ENCODE measurements around the gene NFASC. TPM values are rescaled to one million over a fixed set of nuclear protein-coding genes. Genes with fewer than 3 reads are reported as not detected.
A peak's percentile ranks its signal among the peaks of the same experiment; 100 is the strongest.

NFASC gene
- total RNA-seq, 2 experiments from 2014 or later: 0.32 TPM; not detected in 1

DNA sequence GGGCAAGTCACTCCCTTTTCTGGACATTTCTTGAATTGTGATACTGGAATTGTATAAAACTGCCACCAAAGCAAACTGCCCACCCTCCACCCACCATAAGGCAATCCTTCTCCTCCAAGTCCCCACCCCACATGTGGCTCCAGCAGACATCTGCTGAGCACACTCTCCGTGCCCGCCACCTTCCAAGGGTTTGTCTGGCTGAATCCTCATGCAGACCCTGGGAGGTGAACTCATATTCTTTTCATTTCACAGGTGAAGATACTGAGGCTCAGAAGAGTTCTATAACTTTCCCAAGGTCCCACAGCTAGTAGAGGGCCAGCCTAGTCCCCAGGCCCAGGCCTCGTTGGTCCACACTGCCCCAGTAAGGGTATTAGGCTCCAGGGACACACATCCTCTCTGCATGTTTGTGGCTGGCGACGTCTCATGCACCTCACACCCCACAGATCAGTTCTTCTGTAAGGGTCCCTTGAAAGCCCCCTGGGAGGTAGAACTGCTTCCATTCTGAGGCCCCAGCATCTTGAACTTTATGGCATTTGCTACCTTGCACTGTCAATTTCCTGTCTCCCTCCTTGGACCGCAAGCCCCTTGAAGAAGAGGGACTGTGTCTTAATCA is 186.4 kb downstream of the NFASC start:
- CTCF ChIA-PET: no interaction called here
- Mint-ChIP-seq H3K27ac (no peak overlapping the region), H3K4me1 (ENCODE audit: low read depth) (no peaks in the 10 kb centered on the region), H3K36me3 (ENCODE audit: low read depth) (no peaks in the 10 kb centered on the region), H3K4me3 (no peak overlapping the region), H3K9me3 (ENCODE audit: insufficient read depth) (no peaks in the 10 kb centered on the region), H3K27me3 (ENCODE audit: low read depth) (no peaks in the 10 kb centered on the region)
- ATAC-seq: no peak
- DNase-seq: no peak
- POLR2A ChIA-PET: no interaction called here

DNA sequence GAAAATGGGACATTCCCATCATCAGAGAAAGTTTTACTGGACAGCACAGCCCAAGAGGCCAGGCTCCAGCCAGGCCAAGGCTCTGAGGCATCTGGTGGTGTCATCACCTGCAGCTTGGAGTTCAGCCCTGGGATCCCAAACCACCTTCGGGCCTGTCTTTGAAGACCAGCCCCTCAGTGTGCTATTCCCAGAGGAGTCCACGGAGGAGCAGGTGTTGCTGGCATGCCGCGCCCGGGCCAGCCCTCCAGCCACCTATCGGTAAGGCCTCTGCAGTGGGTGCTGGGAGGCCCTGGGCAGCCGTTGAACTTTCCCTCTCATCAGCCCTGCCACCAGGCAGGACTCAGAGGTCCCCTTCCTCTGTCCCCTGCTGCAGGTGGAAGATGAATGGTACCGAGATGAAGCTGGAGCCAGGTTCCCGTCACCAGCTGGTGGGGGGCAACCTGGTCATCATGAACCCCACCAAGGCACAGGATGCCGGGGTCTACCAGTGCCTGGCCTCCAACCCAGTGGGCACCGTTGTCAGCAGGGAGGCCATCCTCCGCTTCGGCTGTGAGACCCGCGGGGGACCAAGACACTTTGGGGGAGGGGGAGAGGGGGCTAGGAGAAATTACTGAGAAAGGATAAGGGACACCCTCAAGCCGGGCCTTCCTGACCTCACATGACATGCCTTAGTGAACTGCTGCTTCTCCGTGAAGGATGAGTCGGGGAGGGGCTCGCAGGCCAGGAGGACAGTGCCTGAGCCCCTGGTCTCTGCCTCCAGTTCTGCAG is 187.3 kb downstream of the NFASC start:
- Mint-ChIP-seq H3K27me3 (ENCODE audit: low read depth) (no peaks in the 10 kb centered on the region), H3K4me1 (ENCODE audit: low read depth) (no peaks in the 10 kb centered on the region), H3K27ac (no peak overlapping the region), H3K9me3 (ENCODE audit: insufficient read depth) (no peaks in the 10 kb centered on the region), H3K4me3 (no peak overlapping the region), H3K36me3 (ENCODE audit: low read depth) (no peaks in the 10 kb centered on the region)
- ChIA-PET POLR2A (no interaction called here), CTCF (no interaction called here)
- ATAC-seq (no peak), DNase-seq (no peak)

DNA sequence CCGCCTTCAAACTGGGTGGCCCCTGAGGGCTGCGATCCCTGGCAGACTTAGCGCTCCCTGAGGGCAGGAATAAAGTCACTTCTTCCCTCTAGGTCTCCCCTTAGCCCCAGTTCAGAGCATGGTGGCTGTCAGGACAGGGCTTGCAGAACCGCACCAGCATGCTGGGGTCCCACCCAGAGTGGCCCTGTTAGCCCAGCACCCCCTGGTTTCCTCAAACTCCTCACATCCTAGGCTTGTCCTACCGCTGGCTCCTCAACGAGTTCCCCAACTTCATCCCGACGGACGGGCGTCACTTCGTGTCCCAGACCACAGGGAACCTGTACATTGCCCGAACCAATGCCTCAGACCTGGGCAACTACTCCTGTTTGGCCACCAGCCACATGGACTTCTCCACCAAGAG is 188.2 kb downstream of the NFASC start:
- POLR2A ChIA-PET: no interaction called here
- DNase-seq (no peak), ATAC-seq (no peak)
- CTCF ChIA-PET: interaction anchor here (0.9 kb wide), 1 partner anchor 83 kb away, joined by 3 read pairs; no protein-coding TSS in a partner anchor
- Mint-ChIP-seq H3K4me3 (no peak overlapping the region), H3K36me3 (ENCODE audit: low read depth) (no peaks in the 10 kb centered on the region), H3K9me3 (ENCODE audit: insufficient read depth) (no peaks in the 10 kb centered on the region), H3K27me3 (ENCODE audit: low read depth) (no peaks in the 10 kb centered on the region), H3K27ac (no peak overlapping the region), H3K4me1 (ENCODE audit: low read depth) (no peaks in the 10 kb centered on the region)

DNA sequence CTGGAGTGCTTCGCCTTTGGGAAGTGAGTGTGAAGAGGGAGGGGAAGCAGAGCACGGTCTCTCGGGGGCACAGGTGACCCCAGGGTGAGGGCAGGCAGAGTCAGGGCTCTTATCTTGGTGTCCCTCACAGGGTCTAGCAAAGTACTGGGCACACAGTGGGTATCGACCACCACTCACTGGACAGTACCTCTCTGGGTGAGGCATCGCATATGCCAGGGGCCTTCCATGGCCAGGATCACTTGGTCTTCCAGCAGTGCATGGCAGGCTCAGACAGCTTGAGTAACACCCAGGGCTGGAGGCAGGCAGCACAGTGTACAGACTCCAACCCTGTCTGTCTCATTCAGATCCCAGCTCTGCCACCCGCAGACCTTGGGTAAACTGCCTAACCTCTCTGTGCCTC is 189.0 kb downstream of the NFASC start:
- POLR2A ChIA-PET: no interaction called here
- CTCF ChIA-PET: interaction anchor here (0.9 kb wide), 1 partner anchor 83 kb away, joined by 3 read pairs; no protein-coding TSS in a partner anchor
- no peaks in the 10 kb centered on the region for H3K36me3 Mint-ChIP-seq (ENCODE audit: low read depth)
- H3K4me1 Mint-ChIP-seq (ENCODE audit: low read depth): no peaks in the 10 kb centered on the region
- ATAC-seq (no peak), DNase-seq (no peak)
- no peak overlapping the region for H3K27ac Mint-ChIP-seq
- no peak overlapping the region for H3K4me3 Mint-ChIP-seq
- no peaks in the 10 kb centered on the region for H3K9me3 Mint-ChIP-seq (ENCODE audit: insufficient read depth)
- H3K27me3 Mint-ChIP-seq (ENCODE audit: low read depth): no peaks in the 10 kb centered on the region

DNA sequence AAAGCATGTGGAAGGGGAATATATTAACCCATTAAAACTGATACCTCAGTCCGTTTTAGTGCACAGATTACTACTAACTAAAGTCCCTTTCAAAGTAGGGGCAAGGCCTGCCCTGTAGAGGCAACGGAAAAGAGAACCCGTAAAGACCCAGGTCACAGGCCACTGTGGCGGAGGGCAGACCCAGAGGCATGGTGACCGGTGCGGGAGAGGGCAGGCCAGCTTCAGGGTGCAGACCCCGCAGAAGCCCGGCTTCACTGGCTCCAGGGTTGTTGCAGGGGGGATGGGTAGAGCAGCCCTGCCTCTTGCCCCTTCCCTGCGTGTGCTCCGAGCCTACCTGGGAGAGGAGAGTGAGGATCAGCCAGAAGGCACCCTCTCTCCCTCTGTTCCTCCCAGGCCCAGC is 190.1 kb downstream of the NFASC start:
- DNase-seq (no peak), ATAC-seq (no peak)
- Mint-ChIP-seq H3K9me3 (ENCODE audit: insufficient read depth) (no peaks in the 10 kb centered on the region), H3K4me3 (no peak overlapping the region), H3K36me3 (ENCODE audit: low read depth) (no peaks in the 10 kb centered on the region), H3K27me3 (ENCODE audit: low read depth) (no peaks in the 10 kb centered on the region), H3K27ac (no peak overlapping the region), H3K4me1 (ENCODE audit: low read depth) (no peaks in the 10 kb centered on the region)
- ChIA-PET POLR2A (no interaction called here), CTCF (interaction anchor here (1.1 to 4.1 kb wide), 26 partner anchors 9 to 259 kb away, joined by 3 to 236 read pairs (median 10); partner anchors contain the start of genes RBBP5, TMCC2 and TMEM81)

DNA sequence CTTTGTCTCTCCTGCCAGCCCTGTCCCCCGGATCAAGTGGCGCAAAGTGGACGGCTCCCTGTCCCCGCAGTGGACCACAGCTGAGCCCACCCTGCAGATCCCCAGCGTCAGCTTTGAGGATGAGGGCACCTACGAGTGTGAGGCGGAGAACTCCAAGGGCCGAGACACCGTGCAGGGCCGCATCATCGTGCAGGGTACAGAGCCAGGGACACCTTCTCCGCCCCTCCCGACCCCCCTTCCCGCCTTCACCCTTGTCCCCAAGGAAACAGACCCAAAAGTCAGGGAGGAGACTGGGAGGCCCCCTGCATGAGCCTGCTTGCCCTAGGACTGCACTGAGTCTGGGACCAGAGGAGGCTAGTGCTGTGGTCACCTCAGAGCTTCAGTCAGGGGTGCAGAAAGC is 190.6 kb downstream of the NFASC start:
- H3K36me3 Mint-ChIP-seq (ENCODE audit: low read depth): no peaks in the 10 kb centered on the region
- POLR2A ChIA-PET: interaction anchor here (0.6 kb wide), 1 partner anchor 11 kb away, joined by 3 read pairs; no protein-coding TSS in a partner anchor
- H3K4me1 Mint-ChIP-seq (ENCODE audit: low read depth): no peaks in the 10 kb centered on the region
- CTCF ChIA-PET: interaction anchor here (0.7 to 4.1 kb wide), 52 partner anchors 8 to 1116 kb away, joined by 3 to 236 read pairs (median 6); partner anchors contain the start of genes CNTN2, RBBP5, TMCC2 and TMEM81
- no peaks in the 10 kb centered on the region for H3K9me3 Mint-ChIP-seq (ENCODE audit: insufficient read depth)
- H3K27me3 Mint-ChIP-seq (ENCODE audit: low read depth): no peaks in the 10 kb centered on the region
- no peak overlapping the region for H3K27ac Mint-ChIP-seq
- ATAC-seq (peak; percentile 49), DNase-seq (no peak)
- H3K4me3 Mint-ChIP-seq: no peak overlapping the region

DNA sequence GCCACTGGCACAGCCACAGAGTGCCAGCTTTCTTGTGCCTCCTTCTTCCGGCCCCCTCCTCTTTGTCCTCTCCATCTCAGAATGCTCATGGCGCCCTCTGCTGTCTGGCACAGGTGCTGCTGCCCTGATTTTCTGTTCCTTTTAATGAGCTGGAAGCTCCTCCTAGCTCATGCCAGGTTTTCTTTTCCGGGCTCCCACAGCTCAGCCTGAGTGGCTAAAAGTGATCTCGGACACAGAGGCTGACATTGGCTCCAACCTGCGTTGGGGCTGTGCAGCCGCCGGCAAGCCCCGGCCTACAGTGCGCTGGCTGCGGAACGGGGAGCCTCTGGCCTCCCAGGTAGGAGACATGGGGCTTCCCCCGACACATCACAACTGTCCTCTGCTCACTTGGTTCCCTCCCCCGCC is 191.0 kb downstream of the NFASC start:
- peak; percentile 81 for DNase-seq
- Mint-ChIP-seq H3K4me3 (no peak overlapping the region), H3K36me3 (ENCODE audit: low read depth) (no peaks in the 10 kb centered on the region), H3K4me1 (ENCODE audit: low read depth) (no peaks in the 10 kb centered on the region), H3K27ac (no peak overlapping the region), H3K9me3 (ENCODE audit: insufficient read depth) (no peaks in the 10 kb centered on the region), H3K27me3 (ENCODE audit: low read depth) (no peaks in the 10 kb centered on the region)
- ATAC-seq: peak; percentile 72
- POLR2A ChIA-PET: interaction anchor here (0.6 kb wide), 1 partner anchor 12 kb away, joined by 3 read pairs; no protein-coding TSS in a partner anchor
- CTCF ChIA-PET: interaction anchor here (0.6 to 4.1 kb wide), 61 partner anchors 8 to 1117 kb away, joined by 3 to 236 read pairs (median 5); partner anchors contain the start of genes CNTN2, RBBP5, TMCC2 and TMEM81

DNA sequence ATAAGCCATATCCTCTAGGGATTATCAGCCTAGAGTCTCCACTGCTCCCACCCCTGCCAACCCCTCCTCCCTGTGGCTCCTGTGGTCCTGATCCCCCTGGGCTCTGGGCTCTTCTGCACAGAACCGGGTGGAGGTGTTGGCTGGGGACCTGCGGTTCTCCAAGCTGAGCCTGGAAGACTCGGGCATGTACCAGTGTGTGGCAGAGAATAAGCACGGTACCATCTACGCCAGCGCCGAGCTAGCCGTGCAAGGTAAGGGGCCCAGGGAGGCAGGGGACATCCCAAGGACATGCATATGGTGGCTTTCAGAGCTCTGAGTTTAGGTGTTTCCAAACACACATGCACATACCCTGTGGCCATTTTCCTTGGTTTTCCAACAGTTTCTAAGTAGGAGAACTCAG is 191.7 kb downstream of the NFASC start:
- DNase-seq: no peak

DNA sequence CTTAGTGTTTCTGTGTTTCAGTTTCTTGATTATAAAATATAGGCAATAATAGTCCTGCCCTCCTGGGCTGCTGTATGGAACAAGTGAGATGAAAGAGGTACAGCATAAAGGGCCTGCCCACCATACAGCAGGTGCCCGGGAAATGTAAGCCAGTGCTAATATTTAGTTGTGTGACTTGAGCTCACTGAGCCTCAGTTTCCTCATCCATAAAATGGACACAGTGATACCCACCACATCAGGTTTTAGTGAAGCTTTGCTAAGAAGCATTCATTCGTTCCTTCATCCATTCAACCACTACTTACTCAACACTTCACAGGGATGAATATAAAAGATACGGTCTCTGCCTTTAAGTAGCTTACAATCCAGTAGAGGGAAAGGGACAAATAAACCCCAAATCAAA is 192.2 kb downstream of the NFASC start:
- no peak overlapping the region for H3K27ac Mint-ChIP-seq
- no peak for ATAC-seq

More for the DNA sequence above, 191.7 kb downstream of the NFASC start:
- Mint-ChIP-seq H3K27ac (no peak overlapping the region), H3K4me3 (no peak overlapping the region), H3K4me1 (ENCODE audit: low read depth) (no peaks in the 10 kb centered on the region), H3K27me3 (ENCODE audit: low read depth) (no peaks in the 10 kb centered on the region), H3K9me3 (ENCODE audit: insufficient read depth) (no peaks in the 10 kb centered on the region), H3K36me3 (ENCODE audit: low read depth) (no peaks in the 10 kb centered on the region)
- CTCF ChIA-PET: interaction anchor here (0.7 to 4.1 kb wide), 31 partner anchors 10 to 497 kb away, joined by 3 to 236 read pairs (median 8); partner anchors contain the start of genes RBBP5, TMCC2 and TMEM81
- POLR2A ChIA-PET: no interaction called here
- no peak for ATAC-seq

DNA sequence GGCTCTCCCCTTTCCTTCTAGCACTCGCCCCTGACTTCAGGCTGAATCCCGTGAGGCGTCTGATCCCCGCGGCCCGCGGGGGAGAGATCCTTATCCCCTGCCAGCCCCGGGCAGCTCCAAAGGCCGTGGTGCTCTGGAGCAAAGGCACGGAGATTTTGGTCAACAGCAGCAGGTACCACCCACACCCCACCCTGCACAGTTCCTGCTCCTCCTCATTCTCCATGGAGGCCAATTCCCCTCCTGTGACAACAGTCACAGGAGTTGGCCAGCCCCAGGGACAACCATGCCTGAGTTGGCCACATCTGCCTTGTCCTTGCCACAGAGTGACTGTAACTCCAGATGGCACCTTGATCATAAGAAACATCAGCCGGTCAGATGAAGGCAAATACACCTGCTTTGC is 193.6 kb downstream of the NFASC start:
- ChIA-PET POLR2A (no interaction called here), CTCF (interaction anchor here (3.6 to 4.1 kb wide), 4 partner anchors 15 to 190 kb away, joined by 39 to 236 read pairs (median 78); partner anchors contain the start of gene TMEM81)
- Mint-ChIP-seq H3K27me3 (ENCODE audit: low read depth) (no peaks in the 10 kb centered on the region), H3K4me3 (no peak overlapping the region), H3K27ac (no peak overlapping the region), H3K36me3 (ENCODE audit: low read depth) (no peaks in the 10 kb centered on the region), H3K4me1 (ENCODE audit: low read depth) (no peaks in the 10 kb centered on the region), H3K9me3 (ENCODE audit: insufficient read depth) (no peaks in the 10 kb centered on the region)
- ATAC-seq: no peak
- DNase-seq: no peak

More for the DNA sequence above, 192.2 kb downstream of the NFASC start:
- Mint-ChIP-seq H3K36me3 (ENCODE audit: low read depth) (no peaks in the 10 kb centered on the region), H3K4me1 (ENCODE audit: low read depth) (no peaks in the 10 kb centered on the region), H3K27me3 (ENCODE audit: low read depth) (no peaks in the 10 kb centered on the region), H3K9me3 (ENCODE audit: insufficient read depth) (no peaks in the 10 kb centered on the region), H3K4me3 (no peak overlapping the region)
- ChIA-PET CTCF (interaction anchor here (0.8 to 4.1 kb wide), 12 partner anchors 16 to 497 kb away, joined by 3 to 236 read pairs (median 8); partner anchors contain the start of genes TMCC2 and TMEM81), POLR2A (no interaction called here)
- DNase-seq: no peak

DNA sequence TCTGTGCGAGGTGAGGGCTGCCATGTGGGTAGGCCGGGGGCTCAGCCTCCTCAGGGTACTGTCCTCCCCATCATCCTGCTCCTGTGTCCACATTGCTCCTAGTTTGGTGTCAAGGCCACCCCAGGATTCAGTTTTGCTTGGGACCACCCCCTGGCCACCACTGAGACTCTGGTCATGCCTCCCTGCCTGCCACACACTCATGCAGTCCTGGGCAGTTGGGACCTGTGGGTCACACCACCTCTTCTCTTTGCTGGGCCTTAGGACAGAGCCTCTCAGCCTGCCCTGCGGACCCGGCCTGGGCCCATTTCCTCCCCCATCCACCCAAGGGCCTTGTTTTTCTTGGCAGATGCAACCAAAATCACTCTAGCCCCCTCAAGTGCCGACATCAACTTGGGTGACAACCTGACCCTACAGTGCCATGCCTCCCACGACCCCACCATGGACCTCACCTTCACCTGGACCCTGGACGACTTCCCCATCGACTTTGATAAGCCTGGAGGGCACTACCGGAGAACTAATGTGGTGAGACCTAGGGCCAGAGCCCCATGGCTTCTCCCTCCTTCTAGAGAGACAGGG is 194.2 kb downstream of the NFASC start:
- no peak for DNase-seq
- H3K27ac Mint-ChIP-seq: no peak overlapping the region
- no peaks in the 10 kb centered on the region for H3K4me1 Mint-ChIP-seq (ENCODE audit: low read depth)
- no peaks in the 10 kb centered on the region for H3K9me3 Mint-ChIP-seq (ENCODE audit: insufficient read depth)
- no peaks in the 10 kb centered on the region for H3K36me3 Mint-ChIP-seq (ENCODE audit: low read depth)
- H3K27me3 Mint-ChIP-seq (ENCODE audit: low read depth): no peaks in the 10 kb centered on the region
- ATAC-seq: no peak
- H3K4me3 Mint-ChIP-seq: no peak overlapping the region
- ChIA-PET POLR2A (no interaction called here), CTCF (no interaction called here)

DNA sequence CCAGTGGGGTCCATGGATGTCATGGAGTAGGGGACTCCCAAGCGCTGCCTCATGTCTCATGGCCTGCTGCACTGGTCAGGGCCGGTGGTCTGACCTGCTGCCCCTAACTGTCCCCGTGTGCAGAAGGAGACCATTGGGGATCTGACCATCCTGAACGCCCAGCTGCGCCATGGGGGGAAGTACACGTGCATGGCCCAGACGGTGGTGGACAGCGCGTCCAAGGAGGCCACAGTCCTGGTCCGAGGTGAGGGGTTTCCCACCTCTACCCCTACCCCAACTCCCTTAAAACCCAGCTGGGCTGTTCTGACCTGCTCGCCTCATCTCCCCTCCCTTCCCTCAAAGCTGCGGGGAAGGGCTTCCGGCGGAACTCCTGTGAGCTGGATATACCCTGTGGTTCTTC is 195.0 kb downstream of the NFASC start:
- Mint-ChIP-seq H3K36me3 (ENCODE audit: low read depth) (no peaks in the 10 kb centered on the region), H3K4me1 (ENCODE audit: low read depth) (no peaks in the 10 kb centered on the region), H3K27ac (no peak overlapping the region), H3K9me3 (ENCODE audit: insufficient read depth) (no peaks in the 10 kb centered on the region), H3K27me3 (ENCODE audit: low read depth) (no peaks in the 10 kb centered on the region), H3K4me3 (no peak overlapping the region)
- ChIA-PET POLR2A (no interaction called here), CTCF (interaction anchor here (0.9 kb wide), 1 partner anchor 76 kb away, joined by 6 read pairs; no protein-coding TSS in a partner anchor)
- DNase-seq (no peak), ATAC-seq (no peak)

Measured in activated CD8-positive, alpha-beta T cell treated with anti-CD3 and anti-CD28 coated beads, Interleukin-2, amount 10 ng/mL, durations not matched to agents 7 days and 5 days (primary cell).